Caco-2 (cell line): ENCODE measurements around the gene RBM22. TPM values are rescaled to one million over a fixed set of nuclear protein-coding genes. Genes with fewer than 3 reads are reported as not detected.

Experiments
- BruUV-seq: library from RNA; stranded (reverse); fragments of 400-500 nt; replicated peaks from 2 replicates; lab custom pipeline; 2021; lab: Mats Ljungman, UMichigan
- CTCF ChIA-PET: fragments of 300-600 bp; sonication (Branson Sonifier 250); formaldehyde crosslinking; loops from one replicate; lab custom pipeline; 2022; ENCODE audit warnings: antibody characterized with exemption; lab: Charles Lee
- POLR2A ChIA-PET: fragments of 300-600 bp; sonication (Branson Sonifier 250); formaldehyde crosslinking; loops from one replicate; lab custom pipeline; 2022; ENCODE audit warnings: antibody characterized with exemption; lab: Charles Lee
- DNase-seq, 2 experiments: peaks; one replicate each; pipeline versions ENCODE4 v3.0.0 to v3.0.0-alpha.2; 2020 to 2022
- H3K27me3 ChIP-seq: replicated peaks from 2 replicates; pipeline ENCODE4 v1.6.0; 2011; ENCODE audit warnings: low read length; ENCODE audit not compliant: control insufficient read depth, insufficient read depth
- H3K36me3 ChIP-seq: 2 replicates; pipeline ENCODE4 v1.5.1; 2011; ENCODE audit warnings: low read length; ENCODE audit not compliant: control insufficient read depth, insufficient read depth
- H3K4me1 ChIP-seq: fragments of 250-450 bp; sonication (Bioruptor Pico); 2 replicates; pipeline ENCODE4 v1.5.1; 2020; ENCODE audit warnings: mild to moderate bottlenecking
- H3K4me3 ChIP-seq: 2 replicates; pipeline ENCODE4 v1.5.1; 2011; ENCODE audit warnings: low read depth, mild to moderate bottlenecking, control low read depth, low read length
- H3K9me3 ChIP-seq: fragments of 250-450 bp; sonication (Bioruptor Pico); 2 replicates; pipeline ENCODE4 v1.5.1; 2020; ENCODE audit warnings: mild to moderate bottlenecking, moderate library complexity
- H3K27ac Mint-ChIP-seq: one replicate; pipeline ENCODE4 v1.8.0; 2022; ENCODE audit warnings: mixed read lengths; ENCODE audit not compliant: unreplicated experiment
- H3K27me3 Mint-ChIP-seq: one replicate; pipeline ENCODE4 v1.8.0; 2022; ENCODE audit warnings: mixed read lengths; ENCODE audit not compliant: insufficient read depth, unreplicated experiment
- H3K36me3 Mint-ChIP-seq: one replicate; pipeline ENCODE4 v1.8.0; 2022; ENCODE audit warnings: mild to moderate bottlenecking, mixed read lengths; ENCODE audit not compliant: insufficient read depth, unreplicated experiment
- H3K4me1 Mint-ChIP-seq: one replicate; pipeline ENCODE4 v1.8.0; 2022; ENCODE audit warnings: low read depth, mixed read lengths; ENCODE audit not compliant: unreplicated experiment
- H3K4me3 Mint-ChIP-seq: one replicate; pipeline ENCODE4 v1.8.0; 2022; ENCODE audit warnings: mild to moderate bottlenecking, moderate library complexity, mixed read lengths; ENCODE audit not compliant: unreplicated experiment
- H3K9me3 Mint-ChIP-seq: one replicate; pipeline ENCODE4 v1.8.0; 2022; ENCODE audit warnings: mixed read lengths; ENCODE audit not compliant: unreplicated experiment
- intact Hi-C: fragments of 100-400 bp; cut with micrococcal nuclease; formaldehyde crosslinking; loops from one replicate; pipeline ENCODE4 v1.10.0; 2022; ENCODE audit not compliant: unreplicated experiment
- total RNA-seq: library from RNA; stranded (reverse); gene quantifications from 2 replicates; pipeline ENCODE4 v1.2.3, GENCODE V29; 2022
- TF ChIP-seq, protein P1 (sequence below), 2 experiments: fragments of 200-600 bp in 1 of 2; IDR thresholded peaks; 1 replicate in 1 of 2; 2 replicates in 1 of 2; pipeline versions ENCODE4 v1.5.1 to v1.8.0; 2011 to 2022; ENCODE audit warnings: antibody characterized with exemption in 1 of 2, control low read depth in 1 of 2, inconsistent platforms in 1 of 2, low read depth in 1 of 2, low read length in 1 of 2, mild to moderate bottlenecking in 1 of 2, moderate library complexity in 1 of 2; ENCODE audit not compliant: insufficient read depth in 1 of 2, severe bottlenecking in 1 of 2, unreplicated experiment in 1 of 2

Gene RBM22
- total RNA-seq, 1 experiment from 2014 or later = 55.3 TPM

- Histone ChIP-seq H3K9me3 (no peaks in the 10 kb centered on the region), H3K36me3 (no peaks in the 10 kb centered on the region), H3K4me1 (no peaks in the 10 kb centered on the region), H3K4me3 (no peak overlapping the region), H3K27me3 (no peaks in the 10 kb centered on the region)
- no TSS peak for BruUV-seq
- TF ChIP-seq, protein P1, sequence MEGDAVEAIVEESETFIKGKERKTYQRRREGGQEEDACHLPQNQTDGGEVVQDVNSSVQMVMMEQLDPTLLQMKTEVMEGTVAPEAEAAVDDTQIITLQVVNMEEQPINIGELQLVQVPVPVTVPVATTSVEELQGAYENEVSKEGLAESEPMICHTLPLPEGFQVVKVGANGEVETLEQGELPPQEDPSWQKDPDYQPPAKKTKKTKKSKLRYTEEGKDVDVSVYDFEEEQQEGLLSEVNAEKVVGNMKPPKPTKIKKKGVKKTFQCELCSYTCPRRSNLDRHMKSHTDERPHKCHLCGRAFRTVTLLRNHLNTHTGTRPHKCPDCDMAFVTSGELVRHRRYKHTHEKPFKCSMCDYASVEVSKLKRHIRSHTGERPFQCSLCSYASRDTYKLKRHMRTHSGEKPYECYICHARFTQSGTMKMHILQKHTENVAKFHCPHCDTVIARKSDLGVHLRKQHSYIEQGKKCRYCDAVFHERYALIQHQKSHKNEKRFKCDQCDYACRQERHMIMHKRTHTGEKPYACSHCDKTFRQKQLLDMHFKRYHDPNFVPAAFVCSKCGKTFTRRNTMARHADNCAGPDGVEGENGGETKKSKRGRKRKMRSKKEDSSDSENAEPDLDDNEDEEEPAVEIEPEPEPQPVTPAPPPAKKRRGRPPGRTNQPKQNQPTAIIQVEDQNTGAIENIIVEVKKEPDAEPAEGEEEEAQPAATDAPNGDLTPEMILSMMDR (IDR thresholded peaks at IDR 0.05; ENCODE audit: insufficient read depth in 1 of 2, low read depth in 1 of 2, low read length in 1 of 2, severe bottlenecking in 1 of 2, unreplicated experiment in 1 of 2) = no peak
- ChIA-PET CTCF (no interaction called here), POLR2A (no interaction called here)
- H3K27me3 Mint-ChIP-seq = no peaks in the 10 kb centered on the region
- H3K36me3 Mint-ChIP-seq = peaks cover 13% of the 10 kb centered on the region
- no peaks in the 10 kb centered on the region for H3K4me1 Mint-ChIP-seq
- intact Hi-C loops = no loop called here
- H3K4me3 Mint-ChIP-seq = no peak overlapping the region
- no peak for DNase-seq
- H3K9me3 Mint-ChIP-seq = no peaks in the 10 kb centered on the region
- no peak overlapping the region for H3K27ac Mint-ChIP-seq
Measured at GRCh38 chr5:150662731-150663516, 37.9 kb downstream of the RBM22 start.

DNA sequence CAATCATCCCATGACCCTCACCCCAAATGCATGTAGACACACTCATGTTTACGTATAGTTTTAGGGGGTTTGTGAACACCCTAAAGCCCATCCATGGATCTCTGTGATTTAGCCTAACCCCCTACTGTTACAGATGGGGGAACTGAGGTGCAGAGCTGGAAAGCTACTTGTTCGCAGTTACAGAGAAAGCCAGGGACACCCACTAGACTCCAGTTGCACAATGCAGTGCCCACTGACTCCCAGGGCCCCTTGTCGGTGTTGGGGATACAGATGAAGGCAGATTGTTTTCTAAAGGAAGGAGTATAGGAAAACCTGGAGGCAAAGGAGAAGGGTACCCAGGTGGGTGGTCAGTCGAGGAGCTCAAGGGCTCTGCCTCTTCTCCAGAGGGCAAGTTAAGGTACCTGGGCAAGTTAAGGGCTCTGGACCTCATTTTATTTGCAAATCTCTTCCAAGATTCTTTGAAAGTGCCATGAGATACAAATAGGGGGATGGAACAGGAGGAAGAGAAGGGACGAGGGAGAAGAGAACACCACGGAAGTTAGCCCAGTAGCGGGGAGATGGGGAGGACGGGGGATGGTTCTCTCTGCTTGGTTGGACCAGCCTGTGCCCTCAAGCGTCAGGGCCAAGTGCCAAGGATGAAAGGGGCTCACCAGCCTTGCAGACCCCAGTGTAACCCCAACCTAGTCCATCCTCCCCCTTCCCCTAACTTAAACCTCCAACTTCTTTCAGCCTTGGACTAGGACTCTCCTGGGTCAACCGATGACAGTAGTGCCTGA, 38.9 kb downstream of the RBM22 start:
- ChIA-PET POLR2A (interaction anchor here (0.6 kb wide), 1 partner anchor 213 kb away, joined by 4 read pairs; no protein-coding TSS in a partner anchor), CTCF (no interaction called here)
- no TSS peak for BruUV-seq

DNA sequence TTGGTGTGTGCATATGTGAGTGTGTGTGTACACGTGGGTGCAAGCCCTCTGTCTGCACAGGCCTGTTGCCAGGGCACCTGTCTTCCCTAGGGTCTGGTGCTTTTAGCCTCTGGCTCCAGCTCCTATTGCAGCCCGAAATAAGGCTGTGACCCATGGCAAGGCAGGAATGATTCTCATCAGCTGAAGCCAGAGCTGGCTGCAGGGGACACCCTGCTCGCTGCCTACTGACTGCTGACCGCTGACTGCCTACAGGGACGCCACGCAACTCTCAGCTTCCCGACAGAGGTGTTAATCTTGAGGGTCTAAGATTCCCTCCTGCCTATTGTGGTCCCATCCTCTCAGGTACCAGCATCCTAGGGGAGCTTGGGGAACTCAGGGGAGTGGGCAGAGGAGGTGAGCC, 39.8 kb downstream of the RBM22 start, which contains the start of gene MYOZ3:
TSS of gene MYOZ3 (plus strand) at position 166 of the 400 bp plus-strand sequence. CDS start 1,691 bp downstream, outside the sequence.
- no peak within 1 kb of the TSS for H3K4me3 ChIP-seq
- no peak within 1 kb of the TSS for H3K27ac Mint-ChIP-seq

More for the DNA sequence above, 38.9 kb downstream of the RBM22 start:
- no peaks in the 10 kb centered on the region for H3K27me3 Mint-ChIP-seq
- TF ChIP-seq, protein P1 (IDR thresholded peaks at IDR 0.05; ENCODE audit: insufficient read depth in 1 of 2, low read depth in 1 of 2, low read length in 1 of 2, severe bottlenecking in 1 of 2, unreplicated experiment in 1 of 2) = no peak
- H3K27ac Mint-ChIP-seq = no peak overlapping the region
- Histone ChIP-seq H3K27me3 (no peaks in the 10 kb centered on the region), H3K4me1 (peaks cover 4% of the 10 kb centered on the region; the same call in 1 of the 2 replicates), H3K9me3 (no peaks in the 10 kb centered on the region), H3K36me3 (no peaks in the 10 kb centered on the region), H3K4me3 (no peak overlapping the region)
- H3K9me3 Mint-ChIP-seq = no peaks in the 10 kb centered on the region
- no peak for DNase-seq
- H3K4me3 Mint-ChIP-seq = no peak overlapping the region
- peaks cover 9% of the 10 kb centered on the region for H3K4me1 Mint-ChIP-seq
- intact Hi-C loops = no loop called here
- peaks cover 17% of the 10 kb centered on the region for H3K36me3 Mint-ChIP-seq

More for the DNA sequence above, 39.8 kb downstream of the RBM22 start, which contains the start of gene MYOZ3:
- CTCF ChIA-PET = interaction anchor here (0.9 to 10.7 kb wide), 3 partner anchors 100 to 186 kb away, joined by 3 to 56 read pairs (median 3); no protein-coding TSS in a partner anchor
- Mint-ChIP-seq H3K4me1 (peaks cover 9% of the 10 kb centered on the region), H3K4me3 (no peak within 1 kb of the TSS), H3K36me3 (peaks cover 26% of the 10 kb centered on the region), H3K27me3 (no peaks in the 10 kb centered on the region), H3K9me3 (no peaks in the 10 kb centered on the region)
- POLR2A ChIA-PET = interaction anchor here (0.6 kb wide), 2 partner anchors 40 to 212 kb away, joined by 3 to 4 read pairs; partner anchors contain the start of gene RBM22
- H3K4me1 ChIP-seq = peaks cover 4% of the 10 kb centered on the region; the same call in 1 of the 2 replicates
- H3K27me3 ChIP-seq = no peaks in the 10 kb centered on the region
- TF ChIP-seq, protein P1 (IDR thresholded peaks at IDR 0.05; ENCODE audit: insufficient read depth in 1 of 2, low read depth in 1 of 2, low read length in 1 of 2, severe bottlenecking in 1 of 2, unreplicated experiment in 1 of 2) = no peak
- H3K9me3 ChIP-seq = no peaks in the 10 kb centered on the region
- BruUV-seq = no TSS peak
- intact Hi-C loops = no loop called here
- no peak for DNase-seq
- H3K36me3 ChIP-seq = no peaks in the 10 kb centered on the region
